GM10248 (cell line): ENCODE results near the gene MELK.
"Not testable (repeated sequence)": the region's sequence is repeated elsewhere in the genome, so short reads cannot be mapped to it uniquely, and the experiment has no call there.

Experiments used
- CTCF ChIA-PET: fragments of 300-600 bp; sonication (Branson Sonifier 250); formaldehyde crosslinking; extraction: SDS; loops from one replicate; lab custom pipeline; 2021; ENCODE audit warnings: antibody characterized with exemption; lab: Yijun Ruan, JAX
- POLR2A ChIA-PET: fragments of 350-650 bp; sonication (Branson Sonifier 250); formaldehyde crosslinking; extraction: SDS; loops from one replicate; lab custom pipeline; 2020; ENCODE audit warnings: antibody characterized with exemption; lab: Yijun Ruan, JAX
- DNase-seq: peaks from one replicate; pipeline ENCODE4 v3.0.0; 2012; ENCODE audit errors: extremely low spot score
- TF ChIP-seq, protein P1 (sequence below): IDR thresholded peaks from 2 replicates; pipeline ENCODE4 v1.5.1; 2012; ENCODE audit warnings: mild to moderate bottlenecking, low read depth; ENCODE audit errors: extremely low read depth, missing control alignments, control extremely low read depth

MELK gene

DNA sequence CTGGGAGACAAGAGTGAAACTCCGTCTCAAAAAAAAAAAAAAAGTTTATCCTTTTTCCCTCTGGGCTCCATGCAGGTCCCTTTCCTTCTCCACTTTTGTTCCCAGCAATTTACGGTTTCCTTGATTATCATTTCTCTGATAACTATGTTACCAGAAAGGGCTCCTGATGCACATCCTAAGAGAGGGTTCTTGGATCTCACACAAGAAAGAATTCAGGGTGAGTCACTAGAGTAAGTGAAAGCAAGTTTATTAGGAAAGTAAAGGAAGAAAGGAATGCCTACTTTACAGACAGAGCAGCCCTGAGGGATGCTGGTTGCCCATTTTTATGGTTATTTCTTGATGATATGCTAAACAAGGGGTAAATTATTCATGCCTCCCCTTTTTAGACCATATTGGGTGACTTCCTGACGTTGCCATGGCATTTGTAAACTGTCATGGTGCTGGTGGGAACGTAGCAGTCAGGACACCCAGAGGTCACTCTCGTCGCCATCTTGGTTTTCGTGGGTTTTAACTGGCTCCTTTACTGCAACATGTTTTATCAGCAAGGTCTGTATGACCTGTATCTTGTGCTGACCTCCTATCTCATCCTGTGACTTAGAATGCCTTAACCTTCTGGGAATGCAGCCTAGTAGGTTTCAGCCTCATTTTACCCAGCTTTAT is 13.5 kb upstream of the MELK start:
- TF ChIP-seq, protein P1, sequence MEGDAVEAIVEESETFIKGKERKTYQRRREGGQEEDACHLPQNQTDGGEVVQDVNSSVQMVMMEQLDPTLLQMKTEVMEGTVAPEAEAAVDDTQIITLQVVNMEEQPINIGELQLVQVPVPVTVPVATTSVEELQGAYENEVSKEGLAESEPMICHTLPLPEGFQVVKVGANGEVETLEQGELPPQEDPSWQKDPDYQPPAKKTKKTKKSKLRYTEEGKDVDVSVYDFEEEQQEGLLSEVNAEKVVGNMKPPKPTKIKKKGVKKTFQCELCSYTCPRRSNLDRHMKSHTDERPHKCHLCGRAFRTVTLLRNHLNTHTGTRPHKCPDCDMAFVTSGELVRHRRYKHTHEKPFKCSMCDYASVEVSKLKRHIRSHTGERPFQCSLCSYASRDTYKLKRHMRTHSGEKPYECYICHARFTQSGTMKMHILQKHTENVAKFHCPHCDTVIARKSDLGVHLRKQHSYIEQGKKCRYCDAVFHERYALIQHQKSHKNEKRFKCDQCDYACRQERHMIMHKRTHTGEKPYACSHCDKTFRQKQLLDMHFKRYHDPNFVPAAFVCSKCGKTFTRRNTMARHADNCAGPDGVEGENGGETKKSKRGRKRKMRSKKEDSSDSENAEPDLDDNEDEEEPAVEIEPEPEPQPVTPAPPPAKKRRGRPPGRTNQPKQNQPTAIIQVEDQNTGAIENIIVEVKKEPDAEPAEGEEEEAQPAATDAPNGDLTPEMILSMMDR = no peak
- ChIA-PET CTCF (interaction anchor here (15.5 kb wide), 1 partner anchor 153 kb away, joined by 356 read pairs; no protein-coding TSS in a partner anchor), POLR2A (no interaction called here)
- DNase-seq = no peak

DNA sequence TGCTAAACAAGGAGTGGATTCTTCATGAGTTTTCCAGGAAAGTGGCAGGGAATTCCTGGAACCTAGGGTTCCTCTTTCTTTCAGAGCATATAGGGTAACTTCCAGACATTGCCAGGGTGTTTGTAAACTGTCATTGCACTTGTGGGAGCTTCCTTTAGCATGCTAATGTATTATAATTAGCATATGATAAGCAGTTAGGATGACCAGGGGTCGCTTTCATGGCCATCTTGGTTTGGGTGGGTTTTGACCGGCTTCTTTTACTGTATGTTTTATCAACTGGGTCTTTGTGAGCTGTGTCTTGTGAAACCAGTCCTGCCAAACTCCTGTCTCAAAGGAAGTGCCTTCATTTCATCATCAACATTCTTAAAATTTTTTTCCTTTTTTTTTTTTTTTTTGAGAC is 11.9 kb upstream of the MELK start:
- TF ChIP-seq, protein P1 = no peak
- CTCF ChIA-PET = interaction anchor here (1.0 to 15.5 kb wide), 4 partner anchors 9 to 155 kb away, joined by 3 to 356 read pairs (median 6); no protein-coding TSS in a partner anchor
- no peak for DNase-seq
- POLR2A ChIA-PET = no interaction called here

DNA sequence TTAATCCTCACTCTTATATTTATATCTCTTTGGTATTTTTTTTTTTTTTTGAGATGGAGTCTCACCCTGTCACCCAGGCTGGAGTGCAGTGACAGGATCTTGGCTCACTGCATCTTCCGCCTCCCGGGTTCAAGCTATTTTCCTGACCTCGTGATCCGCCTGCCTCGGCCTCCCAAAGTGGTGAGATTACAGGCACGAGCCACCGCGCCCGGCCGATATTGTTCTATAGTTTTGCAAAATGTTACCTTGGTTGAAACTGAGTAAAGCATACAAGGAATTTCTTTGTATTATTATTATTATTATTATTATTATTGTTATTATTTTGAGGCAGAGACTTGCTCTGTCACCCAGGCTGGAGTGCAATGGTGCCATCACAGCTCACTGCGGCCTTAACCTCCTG is 9.9 kb upstream of the MELK start:
- CTCF ChIA-PET = interaction anchor here (1.8 kb wide), 1 partner anchor 156 kb away, joined by 8 read pairs; no protein-coding TSS in a partner anchor

DNA sequence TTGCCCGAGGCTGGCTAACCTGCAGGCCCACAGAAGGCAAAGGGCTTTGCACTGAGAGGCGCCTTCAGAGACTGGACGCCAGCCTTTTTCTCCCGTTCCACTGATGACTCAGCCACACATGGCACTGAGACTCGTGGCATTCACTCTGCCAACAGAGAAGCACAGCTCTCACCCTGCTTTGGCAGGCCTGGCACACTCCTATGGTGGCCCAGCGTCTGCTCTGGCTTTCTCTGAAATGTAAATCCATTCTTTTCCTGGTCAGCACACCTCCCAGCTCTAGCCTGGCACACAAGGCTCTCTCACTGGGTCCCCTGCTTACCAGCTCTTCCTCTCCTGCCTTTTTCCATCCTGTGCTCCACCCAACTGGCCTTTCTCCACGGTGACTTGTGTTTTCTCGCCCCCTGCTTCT is 5.9 kb upstream of the MELK start:
- no peak for DNase-seq
- POLR2A ChIA-PET = interaction anchor here (0.6 kb wide), 1 partner anchor 835 kb away, joined by 9 read pairs; no protein-coding TSS in a partner anchor
- CTCF ChIA-PET = interaction anchor here (1.2 to 4.1 kb wide), 4 partner anchors 11 to 159 kb away, joined by 3 to 21 read pairs (median 8); no protein-coding TSS in a partner anchor
- TF ChIP-seq, protein P1 = no peak

More for the DNA sequence above, 9.9 kb upstream of the MELK start:
- DNase-seq, POLR2A ChIA-PET: not testable (repeated sequence)

DNA sequence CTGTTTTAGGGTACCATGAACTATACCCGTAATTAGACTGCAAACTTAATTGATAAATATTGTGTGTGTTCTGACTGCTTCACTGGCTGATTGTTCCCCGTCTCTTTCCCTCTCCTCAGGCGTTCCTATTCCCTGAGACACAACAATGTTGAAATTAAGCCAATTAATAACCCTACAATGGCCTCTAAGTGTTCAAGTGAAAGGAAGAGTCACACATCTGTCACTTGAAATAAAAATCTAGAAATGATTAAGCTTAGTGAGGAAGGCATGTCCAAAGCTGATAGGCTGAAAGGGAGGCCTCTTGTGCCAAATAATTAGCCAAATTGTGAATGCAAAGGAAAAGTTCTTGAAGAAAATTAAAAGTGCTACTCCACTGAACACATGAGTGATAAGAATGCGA is 4.0 kb upstream of the MELK start:
- POLR2A ChIA-PET, DNase-seq: not testable (repeated sequence)
- CTCF ChIA-PET = interaction anchor here (0.8 to 3.1 kb wide), 4 partner anchors 11 to 161 kb away, joined by 3 to 14 read pairs (median 8); no protein-coding TSS in a partner anchor

DNA sequence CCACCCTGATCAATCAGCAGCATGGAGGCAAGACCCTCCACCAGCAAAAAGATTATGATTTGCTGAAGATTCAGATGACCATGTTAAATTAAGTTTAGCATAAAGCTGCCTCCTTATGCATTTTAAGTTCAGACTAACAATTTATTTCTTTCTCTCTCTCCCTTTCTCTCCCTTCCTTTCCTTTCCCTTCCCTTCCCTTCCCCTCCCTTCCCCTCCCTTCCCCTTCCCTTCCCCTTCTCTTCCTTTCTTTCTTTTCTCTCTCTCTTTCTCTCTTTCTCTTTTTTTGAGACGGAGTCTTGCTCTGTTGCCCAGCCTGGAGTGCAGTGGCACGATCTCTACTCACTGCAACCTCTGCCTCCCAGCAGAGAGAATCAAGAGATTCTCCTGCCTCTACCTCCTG is 1.4 kb upstream of the MELK start:
- CTCF ChIA-PET = interaction anchor here (1.0 to 3.1 kb wide), 2 partner anchors 15 to 164 kb away, joined by 4 to 14 read pairs; no protein-coding TSS in a partner anchor
- TF ChIP-seq, protein P1 = no peak

DNA sequence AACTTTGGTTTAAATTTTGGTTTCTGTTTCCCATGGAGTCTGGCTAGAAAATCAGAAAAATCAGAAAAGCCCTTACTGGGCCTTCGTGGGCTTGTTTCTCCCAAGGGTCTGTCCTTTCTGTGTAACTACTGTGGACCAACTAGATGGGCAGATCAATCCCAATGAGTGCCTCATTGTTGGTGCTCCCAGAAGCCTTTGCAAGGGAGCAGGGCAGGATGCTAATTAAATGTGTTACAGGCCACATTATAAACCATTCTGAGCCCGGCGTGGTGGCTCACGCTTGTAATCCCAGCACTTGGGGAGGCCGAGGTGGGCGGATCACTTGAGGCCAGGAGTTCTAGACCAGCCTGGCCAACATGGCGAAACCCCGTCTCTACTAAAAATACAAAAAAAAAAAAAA is 1.4 kb downstream of the MELK start:
- CTCF ChIA-PET = interaction anchor here (1.6 kb wide), 1 partner anchor 167 kb away, joined by 4 read pairs; no protein-coding TSS in a partner anchor

More for the DNA sequence above, 1.4 kb upstream of the MELK start:
- DNase-seq = no peak
- POLR2A ChIA-PET = no interaction called here

DNA sequence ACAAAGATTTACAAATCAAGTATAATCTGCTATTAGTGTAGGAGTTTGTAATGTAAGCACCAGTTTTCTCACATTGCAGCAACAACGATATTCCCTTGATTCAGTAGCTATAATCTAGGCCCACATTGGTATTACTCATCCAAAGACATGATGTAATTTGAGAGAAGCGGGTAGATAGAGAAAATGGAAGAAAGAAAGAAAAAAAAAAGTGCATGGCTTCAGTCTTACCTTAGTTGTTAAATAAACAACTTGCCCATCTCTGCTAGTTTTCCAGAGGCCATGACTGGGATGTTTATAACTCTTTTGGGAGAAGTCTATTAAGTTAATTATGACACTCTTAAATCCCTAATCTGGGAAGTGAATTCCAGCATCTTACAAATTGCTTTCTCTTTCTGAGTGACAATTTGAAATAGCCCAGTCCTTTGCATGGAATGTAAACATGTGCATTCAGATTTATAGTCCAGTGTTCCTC is 2.8 kb downstream of the MELK start:
- ChIA-PET CTCF (interaction anchor here (1.1 to 3.2 kb wide), 3 partner anchors 22 to 169 kb away, joined by 3 to 10 read pairs (median 4); no protein-coding TSS in a partner anchor), POLR2A (no interaction called here)
- DNase-seq = no peak
- TF ChIP-seq, protein P1 = no peak

More for the DNA sequence above, 1.4 kb downstream of the MELK start:
- POLR2A ChIA-PET = interaction anchor here (0.7 kb wide), 1 partner anchor 656 kb away, joined by 8 read pairs; no protein-coding TSS in a partner anchor
- DNase-seq = not testable (repeated sequence)
